ENCODE results near the gene ETFBKMT. TPM values are rescaled to one million over a fixed set of nuclear protein-coding genes. Genes with fewer than 3 reads are reported as not detected.

ETFBKMT gene, protein sequence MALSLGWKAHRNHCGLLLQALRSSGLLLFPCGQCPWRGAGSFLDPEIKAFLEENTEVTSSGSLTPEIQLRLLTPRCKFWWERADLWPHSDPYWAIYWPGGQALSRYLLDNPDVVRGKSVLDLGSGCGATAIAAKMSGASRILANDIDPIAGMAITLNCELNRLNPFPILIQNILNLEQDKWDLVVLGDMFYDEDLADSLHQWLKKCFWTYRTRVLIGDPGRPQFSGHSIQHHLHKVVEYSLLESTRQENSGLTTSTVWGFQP
- 2.5 TPM for total RNA-seq (2013)
- polyA plus RNA-seq (1 to 10 TPM in 2 of 3 donors, under 1 TPM in 1; 0.67 to 2.2 (median 1.5) TPM), polyA minus RNA-seq (0.28 and 1.9 TPM in 2 replicates), total RNA-seq (0.34 to 4.7 (median 1.6) reads per million in 11 experiments)

DNA sequence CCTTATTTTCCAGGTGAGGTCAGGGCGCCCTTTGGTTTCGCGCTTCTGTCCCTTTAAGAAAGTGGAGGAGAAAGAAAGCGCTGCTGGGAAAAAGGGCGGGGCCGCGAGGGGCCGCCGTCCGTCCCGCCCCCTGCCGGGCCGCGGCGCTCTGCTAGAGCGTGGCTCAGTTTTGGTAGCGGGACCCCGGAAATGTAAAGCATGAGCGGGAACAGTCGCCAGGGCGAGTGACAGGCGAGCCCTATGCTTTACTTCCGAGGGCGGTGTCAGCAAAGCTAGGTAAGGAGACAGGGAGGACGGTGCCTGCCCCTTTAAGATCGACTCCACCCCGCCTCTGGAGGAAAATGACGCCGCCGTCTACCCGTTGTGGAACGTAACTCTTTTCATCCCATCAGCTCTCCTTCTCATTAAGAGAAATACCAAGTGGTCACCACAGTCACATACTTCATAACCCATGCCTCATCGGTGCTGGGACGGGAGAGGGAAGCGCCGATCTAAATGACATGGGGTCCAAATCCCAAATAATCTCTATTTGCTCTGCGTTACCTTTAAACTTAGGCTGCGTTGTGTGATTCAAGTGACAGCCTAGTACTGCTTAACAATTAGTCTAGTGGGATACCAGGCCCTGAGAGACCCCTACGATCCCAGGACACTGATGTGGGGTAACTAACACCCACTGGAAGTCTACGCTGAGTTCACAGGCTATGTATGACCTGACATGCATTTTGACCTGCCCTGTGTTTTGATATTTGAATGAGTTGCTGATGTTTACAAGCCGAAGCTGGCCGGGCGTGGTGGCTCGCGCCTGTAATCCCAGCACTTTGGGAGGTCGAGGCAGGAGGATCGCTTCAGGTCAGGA, at the start of gene ETFBKMT:
Gene ETFBKMT, plus strand, starts transcription at position 602 of the 856 bp plus-strand sequence. CDS start 2,266 bp downstream, outside the sequence.
- peaks cover 14% of the 10 kb centered on the region for H3K4me1 Mint-ChIP-seq
- peak within 1 kb of the TSS; percentile 82 to 97 for H3K4me3 Mint-ChIP-seq
- WGBS (ENCODE audit: insufficient coverage): under 1% methylated on average over 31 of the region's 47 CpGs
- TF ChIP-seq, protein P1, sequence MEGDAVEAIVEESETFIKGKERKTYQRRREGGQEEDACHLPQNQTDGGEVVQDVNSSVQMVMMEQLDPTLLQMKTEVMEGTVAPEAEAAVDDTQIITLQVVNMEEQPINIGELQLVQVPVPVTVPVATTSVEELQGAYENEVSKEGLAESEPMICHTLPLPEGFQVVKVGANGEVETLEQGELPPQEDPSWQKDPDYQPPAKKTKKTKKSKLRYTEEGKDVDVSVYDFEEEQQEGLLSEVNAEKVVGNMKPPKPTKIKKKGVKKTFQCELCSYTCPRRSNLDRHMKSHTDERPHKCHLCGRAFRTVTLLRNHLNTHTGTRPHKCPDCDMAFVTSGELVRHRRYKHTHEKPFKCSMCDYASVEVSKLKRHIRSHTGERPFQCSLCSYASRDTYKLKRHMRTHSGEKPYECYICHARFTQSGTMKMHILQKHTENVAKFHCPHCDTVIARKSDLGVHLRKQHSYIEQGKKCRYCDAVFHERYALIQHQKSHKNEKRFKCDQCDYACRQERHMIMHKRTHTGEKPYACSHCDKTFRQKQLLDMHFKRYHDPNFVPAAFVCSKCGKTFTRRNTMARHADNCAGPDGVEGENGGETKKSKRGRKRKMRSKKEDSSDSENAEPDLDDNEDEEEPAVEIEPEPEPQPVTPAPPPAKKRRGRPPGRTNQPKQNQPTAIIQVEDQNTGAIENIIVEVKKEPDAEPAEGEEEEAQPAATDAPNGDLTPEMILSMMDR (IDR thresholded peaks at IDR 0.05): no peak
- H3K27me3 Mint-ChIP-seq (ENCODE audit: low read depth in 3 of 3): peaks cover 0 to 2% (median 1%) of the 10 kb centered on the region in 3 donors
- peak within 1 kb of the TSS; percentile 96 to 98 (median 98) for H3K27ac Mint-ChIP-seq
- Histone ChIP-seq H3K4me3 (replicated peaks in 1 of 3; ENCODE audit: low read depth in 2 of 3, low read length in 3 of 3) (peak within 1 kb of the TSS; percentile 61 to 99 (median 96)), H3K4me1 (ENCODE audit: control insufficient read depth in 1 of 2, insufficient read depth in 2 of 2, low read length in 2 of 2) (peaks cover 7 to 14% of the 10 kb centered on the region in 2 donors), H3K36me3 (replicated peaks in 1 of 2; ENCODE audit: control insufficient read depth in 1 of 2, insufficient read depth in 2 of 2, low read length in 2 of 2) (no peaks in the 10 kb centered on the region), H3K9ac (ENCODE audit: insufficient read depth, low read length, poor library complexity, severe bottlenecking) (peak within 1 kb of the TSS; percentile 86), H3K27ac (ENCODE audit: low read depth in 1 of 2, low read length in 2 of 2) (peak within 1 kb of the TSS; percentile 93 to 98), H3K4me2 (replicated peaks; ENCODE audit: extremely low read depth, low read length, poor library complexity, severe bottlenecking) (peak within 1 kb of the TSS; percentile 92), H2AFZ (ENCODE audit: insufficient read depth, low read depth, low read length, poor library complexity, severe bottlenecking) (peak within 1 kb of the TSS; percentile 94), H3K79me2 (ENCODE audit: insufficient read depth, low read length) (no peaks in the 10 kb centered on the region), H4K20me1 (ENCODE audit: insufficient read depth, low read length) (no peaks in the 10 kb centered on the region), H3K27me3 (ENCODE audit: control insufficient read depth in 2 of 2, insufficient read depth in 2 of 2, low read length in 2 of 2) (no peaks in the 10 kb centered on the region), H3K9me3 (replicated peaks in 1 of 2; ENCODE audit: control insufficient read depth in 1 of 2, insufficient read depth in 1 of 2, low read length in 2 of 2) (no peaks in the 10 kb centered on the region)
- H3K36me3 Mint-ChIP-seq: peaks cover 3 to 4% of the 10 kb centered on the region in 2 donors
- peaks cover 0 to 3% (median 0%) of the 10 kb centered on the region in 7 donors for H3K9me3 Mint-ChIP-seq
- intact Hi-C loops (cut with micrococcal nuclease): loop anchor here in 1 of 2 donors (10.0 kb wide), 2 partner anchors 335 to 1025 kb away; partner anchors contain the start of gene SINHCAF
- peak; percentile 73 to 81 (median 75) for DNase-seq

DNA sequence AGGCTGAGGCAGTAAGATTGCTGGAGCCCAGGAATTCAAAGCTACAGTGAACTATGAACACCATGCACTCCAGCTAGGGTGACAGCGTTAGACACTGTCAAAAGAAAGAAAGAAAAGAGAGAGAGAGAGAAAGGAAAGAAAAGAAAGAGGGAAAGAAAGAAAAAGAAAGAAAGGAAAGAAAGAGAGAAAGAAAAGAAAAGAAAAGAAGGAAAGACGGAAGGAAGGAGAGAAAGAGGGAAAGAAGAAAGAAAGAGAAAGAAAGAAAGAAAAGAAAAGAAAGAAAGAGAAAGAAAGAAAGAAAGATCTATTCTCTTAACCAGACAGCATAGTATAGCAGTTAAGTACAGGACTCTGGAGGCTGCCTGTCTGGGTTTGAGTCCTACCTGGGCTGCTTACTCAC, 46.7 kb upstream of the ETFBKMT start:
- no peaks in the 10 kb centered on the region for H3K36me3 ChIP-seq (replicated peaks in 1 of 2; ENCODE audit: control insufficient read depth in 1 of 2, insufficient read depth in 2 of 2, low read length in 2 of 2)
- Mint-ChIP-seq H3K36me3 (no peaks in the 10 kb centered on the region), H3K4me1 (no peaks in the 10 kb centered on the region), H3K9me3 (peaks cover 6 to 35% (median 21%) of the 10 kb centered on the region in 7 donors), H3K27me3 (ENCODE audit: low read depth in 3 of 3) (peaks cover 0 to 5% (median 1%) of the 10 kb centered on the region in 3 donors), H3K27ac (no peak overlapping the region), H3K4me3 (no peak overlapping the region)
- no peak overlapping the region for H2AFZ ChIP-seq (ENCODE audit: insufficient read depth, low read depth, low read length, poor library complexity, severe bottlenecking)
- H3K9ac ChIP-seq (ENCODE audit: insufficient read depth, low read length, poor library complexity, severe bottlenecking): no peak overlapping the region
- no peaks in the 10 kb centered on the region for H3K27me3 ChIP-seq (ENCODE audit: control insufficient read depth in 2 of 2, insufficient read depth in 2 of 2, low read length in 2 of 2)
- H3K9me3 ChIP-seq (replicated peaks in 1 of 2; ENCODE audit: control insufficient read depth in 1 of 2, insufficient read depth in 1 of 2, low read length in 2 of 2): peaks cover 20 to 31% of the 10 kb centered on the region in 2 donors
- H3K4me1 ChIP-seq (ENCODE audit: control insufficient read depth in 1 of 2, insufficient read depth in 2 of 2, low read length in 2 of 2): no peaks in the 10 kb centered on the region
- H3K79me2 ChIP-seq (ENCODE audit: insufficient read depth, low read length): no peaks in the 10 kb centered on the region
- WGBS (ENCODE audit: insufficient coverage): 100% methylated on average over 1 of the region's 2 CpGs
- DNase-seq: no peak
- H4K20me1 ChIP-seq (ENCODE audit: insufficient read depth, low read length): no peaks in the 10 kb centered on the region
- no peak overlapping the region for H3K27ac ChIP-seq (ENCODE audit: low read depth in 1 of 2, low read length in 2 of 2)
- intact Hi-C loops (cut with micrococcal nuclease): no loop called here
- H3K4me2 ChIP-seq (replicated peaks; ENCODE audit: extremely low read depth, low read length, poor library complexity, severe bottlenecking): no peak overlapping the region
- TF ChIP-seq, protein P1 (IDR thresholded peaks at IDR 0.05): no peak
- H3K4me3 ChIP-seq (replicated peaks in 1 of 3; ENCODE audit: low read depth in 2 of 3, low read length in 3 of 3): no peak overlapping the region

All from CD14-positive monocyte (primary cell).